Stomach (tissue), 9 donors: ENCODE data around the gene HHLA2. TPM values are rescaled to one million over a fixed set of nuclear protein-coding genes. Genes with fewer than 3 reads are reported as not detected.

Experiments used
- DNase-seq, 2 donors: peaks; one replicate each; pipeline versions ENCODE4 v3.0.0 to v3.0.0-alpha.2; 2013 to 2019
- H3K27ac ChIP-seq, 5 donors: fragments of 200-600 bp in 4 of 5; sonication (generic) in 4 of 5; one replicate each; pipeline ENCODE4 v1.5.1; 2013 to 2019; ENCODE audit warnings: mild to moderate bottlenecking in 1 of 5, moderate library complexity in 1 of 5
- H3K27me3 ChIP-seq, 3 donors: fragments of 200-600 bp; sonication (generic); one replicate each; pipeline ENCODE4 v1.5.1; 2017 to 2019; ENCODE audit warnings: mixed run types in 1 of 3
- H3K36me3 ChIP-seq, 4 donors: fragments of 200-600 bp; sonication (generic); 1 replicate in 3 of 4; 2 replicates in 1 of 4; pipeline ENCODE4 v1.5.1; 2016 to 2019
- H3K4me1 ChIP-seq, 4 donors: fragments of 200-600 bp; sonication (generic); one replicate each; pipeline ENCODE4 v1.5.1; 2016 to 2019
- H3K4me3 ChIP-seq, 4 donors: fragments of 200-600 bp; sonication (generic) in 3 of 4; one replicate each; pipeline ENCODE4 v1.5.1; 2016 to 2019; ENCODE audit warnings: mild to moderate bottlenecking in 1 of 4
- H3K9me3 ChIP-seq, 4 donors: fragments of 200-600 bp; sonication (generic); one replicate each; pipeline ENCODE4 v1.5.1; 2016 to 2019
- EP300 ChIP-seq: sonication (generic); formaldehyde crosslinking; IDR thresholded peaks from one replicate; pipeline ENCODE4 v1.6.1; 2017; ENCODE audit warnings: antibody characterized with exemption
- POLR2A ChIP-seq, 4 donors: fragments of 450-650 bp; IDR thresholded peaks; one replicate each; pipeline ENCODE4 v1.6.1; 2016; ENCODE audit warnings: antibody characterized with exemption in 4 of 4, control low read depth in 2 of 4, mild to moderate bottlenecking in 1 of 4, moderate library complexity in 1 of 4
- POLR2AphosphoS5 ChIP-seq, 3 donors: sonication (generic); formaldehyde crosslinking; IDR thresholded peaks; one replicate each; pipeline ENCODE4 v1.6.1; 2016; ENCODE audit warnings: antibody characterized with exemption in 3 of 3
- WGBS, 5 donors: extraction: QIAGEN DNeasy Blood & Tissue Kit in 3 of 5; methylation state at CpG; one replicate each; pipeline versions ENCODE4 v1.1.5 to v1.1.7; 2013 to 2018; 5-methylcytosine and 5-hydroxymethylcytosine counted together
- intact Hi-C: fragments of 100-400 bp; cut with DNase I; formaldehyde crosslinking; loops from one replicate; pipeline ENCODE4 v1.15.1; 2023; ENCODE audit warnings: low total_unique reads
- polyA plus RNA-seq, 3 donors: library from polyadenylated mRNA; stranded (reverse); fragments of 200-250 nt; gene quantifications; one replicate each; pipeline ENCODE4 v1.2.3, GENCODE V29; 2013
- total RNA-seq, 5 donors: library from RNA; depleted of rRNA; stranded (reverse); fragments of >200 nt; gene quantifications; one replicate each; pipeline versions ENCODE4 v1.1.0 to v1.2.3, GENCODE V29; 2014 to 2016
- TF ChIP-seq, protein P1 (sequence below), 7 experiments: fragments of 450-650 bp in 4 of 7; fragments of 200-600 bp in 3 of 7; sonication (generic) in 3 of 7; IDR thresholded peaks; one replicate each; pipeline ENCODE4 v1.5.1; 2016 to 2019; ENCODE audit warnings: antibody characterized with exemption in 7 of 7, control low read depth in 2 of 7, mild to moderate bottlenecking in 1 of 7
- donor health status: healthy with polysubstance abuse.
- donor health status: Bipolar disorder and iron deficiency.
- donor health status: healthy.

The HHLA2 gene
- total and polyA plus RNA-seq, 8 donors: 0.23 to 18.8 (median 2.7) TPM; not detected in 1

DNA sequence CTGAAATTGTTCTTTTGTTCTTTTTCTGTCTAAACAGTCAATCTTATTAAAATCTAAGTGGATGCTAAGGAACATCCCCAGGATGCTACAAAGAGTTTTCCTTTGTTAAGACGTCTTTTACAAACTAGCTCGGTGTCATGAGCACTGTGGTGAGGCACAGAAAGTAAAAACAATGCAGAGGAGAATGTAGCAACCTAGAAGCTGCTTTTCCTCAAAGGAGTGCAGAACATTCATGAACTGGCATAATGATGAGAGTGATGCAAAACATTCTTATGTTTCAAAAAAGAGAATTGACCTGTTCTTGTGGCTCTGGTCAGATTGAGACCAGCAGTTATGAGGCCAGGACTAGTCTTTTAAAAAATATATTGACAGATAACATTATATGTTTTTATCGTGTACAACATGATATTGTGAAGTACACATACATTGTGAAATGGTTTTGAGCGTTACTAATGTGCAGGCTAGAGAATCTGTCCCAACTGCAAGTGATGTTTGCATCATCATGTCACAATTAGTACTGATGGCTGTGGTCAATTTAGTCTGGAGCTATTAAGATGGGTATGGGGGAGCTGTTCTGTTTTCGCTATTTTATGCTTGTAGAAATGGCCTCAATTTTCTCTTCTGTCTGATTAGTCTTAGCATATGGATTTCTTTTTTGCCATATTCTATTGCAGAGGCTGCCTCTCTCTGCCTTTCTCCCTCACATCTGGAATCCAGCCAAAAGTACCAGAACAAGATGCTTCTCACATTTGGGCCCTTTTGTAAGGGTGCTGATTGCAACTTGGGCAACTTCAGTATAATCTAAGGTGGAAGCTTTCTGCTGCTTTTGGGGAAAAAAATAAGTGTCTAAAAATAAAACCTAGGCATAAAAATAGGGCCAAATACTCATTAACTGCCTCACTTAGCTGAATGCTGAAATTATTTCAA lies 50.2 kb downstream of the HHLA2 start:
- intact Hi-C loops: no loop called here
- Histone ChIP-seq H3K9me3 (no peaks in the 10 kb centered on the region), H3K27ac (no peak overlapping the region), H3K36me3 (no peaks in the 10 kb centered on the region), H3K4me3 (no peak overlapping the region), H3K27me3 (no peaks in the 10 kb centered on the region), H3K4me1 (no peaks in the 10 kb centered on the region)
- 73 to 92% (median 90%) methylated on average over 5 of the region's 5 CpGs for WGBS, 5 donors
- TF ChIP-seq POLR2AphosphoS5 (IDR thresholded peaks at IDR 0.05) (no peak), EP300 (no peak), POLR2A (IDR thresholded peaks at IDR 0.05) (no peak)
- TF ChIP-seq, protein P1, sequence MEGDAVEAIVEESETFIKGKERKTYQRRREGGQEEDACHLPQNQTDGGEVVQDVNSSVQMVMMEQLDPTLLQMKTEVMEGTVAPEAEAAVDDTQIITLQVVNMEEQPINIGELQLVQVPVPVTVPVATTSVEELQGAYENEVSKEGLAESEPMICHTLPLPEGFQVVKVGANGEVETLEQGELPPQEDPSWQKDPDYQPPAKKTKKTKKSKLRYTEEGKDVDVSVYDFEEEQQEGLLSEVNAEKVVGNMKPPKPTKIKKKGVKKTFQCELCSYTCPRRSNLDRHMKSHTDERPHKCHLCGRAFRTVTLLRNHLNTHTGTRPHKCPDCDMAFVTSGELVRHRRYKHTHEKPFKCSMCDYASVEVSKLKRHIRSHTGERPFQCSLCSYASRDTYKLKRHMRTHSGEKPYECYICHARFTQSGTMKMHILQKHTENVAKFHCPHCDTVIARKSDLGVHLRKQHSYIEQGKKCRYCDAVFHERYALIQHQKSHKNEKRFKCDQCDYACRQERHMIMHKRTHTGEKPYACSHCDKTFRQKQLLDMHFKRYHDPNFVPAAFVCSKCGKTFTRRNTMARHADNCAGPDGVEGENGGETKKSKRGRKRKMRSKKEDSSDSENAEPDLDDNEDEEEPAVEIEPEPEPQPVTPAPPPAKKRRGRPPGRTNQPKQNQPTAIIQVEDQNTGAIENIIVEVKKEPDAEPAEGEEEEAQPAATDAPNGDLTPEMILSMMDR (IDR thresholded peaks at IDR 0.05): no peak
- DNase-seq: no peak

DNA sequence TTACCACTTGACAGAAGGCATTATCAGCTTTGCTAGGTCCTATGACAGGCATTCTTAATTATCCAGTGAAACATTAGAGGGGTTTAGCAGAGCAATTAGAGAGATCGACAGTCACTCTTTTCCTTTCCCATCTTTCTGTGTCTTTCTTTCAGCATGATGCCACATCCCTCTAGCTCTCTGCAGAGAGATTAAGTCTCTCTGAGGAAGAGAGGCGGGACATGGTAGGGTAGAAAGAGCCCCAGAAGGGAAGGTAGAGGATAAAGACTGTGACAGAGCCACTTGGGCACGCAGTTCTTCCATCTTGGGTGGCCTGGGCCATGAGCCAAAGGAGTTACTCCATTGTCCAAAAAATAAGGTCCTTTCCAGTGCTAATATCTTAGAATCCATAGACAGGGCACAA lies 55.8 kb downstream of the HHLA2 start:
- intact Hi-C loops: no loop called here
- no peak for TF ChIP-seq POLR2AphosphoS5 (IDR thresholded peaks at IDR 0.05)
- Histone ChIP-seq H3K4me3 (no peak overlapping the region), H3K27me3 (no peaks in the 10 kb centered on the region), H3K4me1 (no peaks in the 10 kb centered on the region), H3K36me3 (no peaks in the 10 kb centered on the region), H3K27ac (no peak overlapping the region), H3K9me3 (no peaks in the 10 kb centered on the region)
- DNase-seq: no peak
- 44 to 77% (median 52%) methylated on average over 3 of the region's 3 CpGs for WGBS, 5 donors

DNA sequence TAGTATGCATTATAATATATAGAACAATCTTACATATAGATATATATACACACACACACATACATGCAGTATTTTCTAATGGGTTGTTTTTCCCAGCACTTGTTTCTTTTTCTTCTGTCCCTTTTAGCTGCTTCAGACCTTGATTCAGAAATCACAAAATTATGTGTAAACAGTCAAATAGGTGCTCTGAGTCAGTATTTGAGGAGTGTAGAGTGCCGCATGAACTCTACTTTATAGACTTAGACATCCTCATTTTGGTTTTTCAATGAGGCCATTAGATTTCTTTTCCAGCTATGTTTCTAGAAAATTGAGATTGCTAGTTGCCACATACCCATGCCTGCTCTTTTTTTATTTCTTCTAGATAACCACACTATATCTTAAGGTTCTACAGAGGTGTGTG lies 58.2 kb downstream of the HHLA2 start:
- H3K4me3 ChIP-seq: no peak overlapping the region
- H3K27me3 ChIP-seq: no peaks in the 10 kb centered on the region
- no peaks in the 10 kb centered on the region for H3K9me3 ChIP-seq
- DNase-seq: no peak
- intact Hi-C loops: no loop called here
- H3K4me1 ChIP-seq: no peaks in the 10 kb centered on the region
- no peak overlapping the region for H3K27ac ChIP-seq
- 84 to 98% (median 91%) methylated on average over 1 of the region's 1 CpG for WGBS, 5 donors
- H3K36me3 ChIP-seq: no peaks in the 10 kb centered on the region
- TF ChIP-seq POLR2AphosphoS5 (IDR thresholded peaks at IDR 0.05) (no peak), POLR2A (IDR thresholded peaks at IDR 0.05) (no peak), EP300 (no peak)
- TF ChIP-seq, protein P1 (IDR thresholded peaks at IDR 0.05): no peak

DNA sequence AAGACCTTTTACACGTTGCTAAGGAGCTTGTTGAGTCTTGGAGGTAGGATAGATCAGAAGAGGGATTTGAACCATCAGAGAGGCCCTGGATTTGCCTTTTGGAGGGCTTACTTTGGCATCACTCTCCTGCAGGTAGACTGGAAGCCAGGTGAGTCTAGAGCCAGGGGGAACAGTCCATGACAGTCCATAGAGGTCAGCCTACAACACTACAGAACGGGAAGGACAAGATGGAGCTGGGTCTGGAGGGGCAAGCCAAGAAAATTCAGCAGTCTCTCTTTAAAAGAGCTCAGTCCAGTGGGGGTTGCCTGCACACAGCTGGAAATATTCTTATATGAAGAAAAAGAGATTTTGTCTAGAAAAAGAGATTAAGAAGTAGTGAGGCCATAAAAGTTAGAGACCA lies 60.7 kb downstream of the HHLA2 start:
- Histone ChIP-seq H3K9me3 (no peaks in the 10 kb centered on the region), H3K27me3 (no peaks in the 10 kb centered on the region), H3K36me3 (no peaks in the 10 kb centered on the region), H3K4me3 (no peak overlapping the region), H3K27ac (no peak overlapping the region), H3K4me1 (no peaks in the 10 kb centered on the region)
- DNase-seq: no peak
- intact Hi-C loops: no loop called here
- TF ChIP-seq POLR2A (IDR thresholded peaks at IDR 0.05) (no peak), EP300 (no peak), POLR2AphosphoS5 (IDR thresholded peaks at IDR 0.05) (no peak)
- TF ChIP-seq, protein P1 (IDR thresholded peaks at IDR 0.05): no peak
- 83 to 86% (median 85%) methylated on average over 2 of the region's 2 CpGs for WGBS, 5 donors

DNA sequence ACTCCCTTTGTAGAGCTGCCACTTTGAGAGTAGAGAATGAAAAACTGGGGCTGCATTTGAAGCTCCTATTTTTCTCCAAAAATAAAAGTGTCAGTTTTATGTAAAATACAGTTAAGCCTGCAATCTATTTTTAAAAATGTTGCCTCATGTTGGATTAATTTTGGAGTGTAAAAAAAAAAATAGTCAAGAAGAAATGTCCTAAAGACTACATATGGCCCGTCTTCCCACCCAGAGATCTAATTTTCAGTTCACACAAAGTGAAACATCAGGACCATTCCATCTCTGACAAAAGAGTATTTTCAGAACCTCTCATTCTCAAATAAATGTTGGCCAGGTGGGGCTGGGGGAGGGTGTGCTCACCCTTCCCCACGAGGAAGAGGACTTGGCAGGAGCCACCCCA lies 62.7 kb downstream of the HHLA2 start:
- no peak overlapping the region for H3K4me3 ChIP-seq
- no peaks in the 10 kb centered on the region for H3K9me3 ChIP-seq
- no peak for TF ChIP-seq POLR2AphosphoS5 (IDR thresholded peaks at IDR 0.05)
- no peak for TF ChIP-seq EP300
- TF ChIP-seq POLR2A (IDR thresholded peaks at IDR 0.05): no peak
- TF ChIP-seq, protein P1 (IDR thresholded peaks at IDR 0.05): no peak
- no peaks in the 10 kb centered on the region for H3K27me3 ChIP-seq
- WGBS, 5 donors: 65 to 79% (median 78%) methylated on average over 2 of the region's 2 CpGs
- H3K36me3 ChIP-seq: no peaks in the 10 kb centered on the region
- no peak for DNase-seq
- H3K4me1 ChIP-seq: no peaks in the 10 kb centered on the region
- H3K27ac ChIP-seq: no peak overlapping the region
- intact Hi-C loops: no loop called here
